Measurements from ENCODE around the gene CPSF3. TPM values are rescaled to one million over a fixed set of nuclear protein-coding genes. Genes with fewer than 3 reads are reported as not detected.

CPSF3 gene
- total RNA-seq, 2 donors from 2014 or later = 75.0 to 85.2 TPM

- TF ChIP-seq, protein P1, sequence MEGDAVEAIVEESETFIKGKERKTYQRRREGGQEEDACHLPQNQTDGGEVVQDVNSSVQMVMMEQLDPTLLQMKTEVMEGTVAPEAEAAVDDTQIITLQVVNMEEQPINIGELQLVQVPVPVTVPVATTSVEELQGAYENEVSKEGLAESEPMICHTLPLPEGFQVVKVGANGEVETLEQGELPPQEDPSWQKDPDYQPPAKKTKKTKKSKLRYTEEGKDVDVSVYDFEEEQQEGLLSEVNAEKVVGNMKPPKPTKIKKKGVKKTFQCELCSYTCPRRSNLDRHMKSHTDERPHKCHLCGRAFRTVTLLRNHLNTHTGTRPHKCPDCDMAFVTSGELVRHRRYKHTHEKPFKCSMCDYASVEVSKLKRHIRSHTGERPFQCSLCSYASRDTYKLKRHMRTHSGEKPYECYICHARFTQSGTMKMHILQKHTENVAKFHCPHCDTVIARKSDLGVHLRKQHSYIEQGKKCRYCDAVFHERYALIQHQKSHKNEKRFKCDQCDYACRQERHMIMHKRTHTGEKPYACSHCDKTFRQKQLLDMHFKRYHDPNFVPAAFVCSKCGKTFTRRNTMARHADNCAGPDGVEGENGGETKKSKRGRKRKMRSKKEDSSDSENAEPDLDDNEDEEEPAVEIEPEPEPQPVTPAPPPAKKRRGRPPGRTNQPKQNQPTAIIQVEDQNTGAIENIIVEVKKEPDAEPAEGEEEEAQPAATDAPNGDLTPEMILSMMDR (conservative IDR thresholded peaks at IDR 0.05) = no peak
- H3K27ac Mint-ChIP-seq = no peak overlapping the region
- no peaks in the 10 kb centered on the region for H3K9me3 ChIP-seq (ENCODE audit: control insufficient read depth, low read length)
- no peak overlapping the region for H3K4me3 ChIP-seq (ENCODE audit: low read length)
- no peak overlapping the region for H3K4me3 Mint-ChIP-seq
- H3K4me1 Mint-ChIP-seq = no peaks in the 10 kb centered on the region
- H3K27ac ChIP-seq (ENCODE audit: low read depth, low read length) = no peak overlapping the region
- DNase-seq = no peak
- WGBS, 2 experiments (ENCODE audit: insufficient coverage in 1 of 2, insufficient read length in 1 of 2) = 97% methylated on average over 2 of the region's 5 CpGs; no CpG with 5 or more reads in 1 of the 2 experiments
- H3K9me3 Mint-ChIP-seq = no peaks in the 10 kb centered on the region
- peaks cover 44% of the 10 kb centered on the region for H3K36me3 Mint-ChIP-seq (ENCODE audit: low read depth)
- H3K36me3 ChIP-seq (ENCODE audit: control insufficient read depth, insufficient read depth, low read length) = peaks cover 55% of the 10 kb centered on the region
- no peaks in the 10 kb centered on the region for H3K27me3 Mint-ChIP-seq (ENCODE audit: insufficient read depth)
- H3K27me3 ChIP-seq (ENCODE audit: control insufficient read depth, insufficient read depth, low read length, poor library complexity, severe bottlenecking) = no peaks in the 10 kb centered on the region
- H3K9ac ChIP-seq (ENCODE audit: extremely low read depth, low read length, poor library complexity, severe bottlenecking) = no peak overlapping the region
- H3K4me1 ChIP-seq (ENCODE audit: control insufficient read depth, insufficient read depth, low read length) = peaks cover 5% of the 10 kb centered on the region
These were observed 5.6 kb downstream of the CPSF3 start for GRCh38 chr2:9428965-9429577.

GRCh38 chr2:9430316-9431293 is 7.2 kb downstream of the CPSF3 start:
- no peaks in the 10 kb centered on the region for H3K4me1 ChIP-seq (ENCODE audit: control insufficient read depth, insufficient read depth, low read length)
- H3K36me3 ChIP-seq (ENCODE audit: control insufficient read depth, insufficient read depth, low read length) = peaks cover 65% of the 10 kb centered on the region
- H3K27me3 Mint-ChIP-seq (ENCODE audit: insufficient read depth) = no peaks in the 10 kb centered on the region

DNA sequence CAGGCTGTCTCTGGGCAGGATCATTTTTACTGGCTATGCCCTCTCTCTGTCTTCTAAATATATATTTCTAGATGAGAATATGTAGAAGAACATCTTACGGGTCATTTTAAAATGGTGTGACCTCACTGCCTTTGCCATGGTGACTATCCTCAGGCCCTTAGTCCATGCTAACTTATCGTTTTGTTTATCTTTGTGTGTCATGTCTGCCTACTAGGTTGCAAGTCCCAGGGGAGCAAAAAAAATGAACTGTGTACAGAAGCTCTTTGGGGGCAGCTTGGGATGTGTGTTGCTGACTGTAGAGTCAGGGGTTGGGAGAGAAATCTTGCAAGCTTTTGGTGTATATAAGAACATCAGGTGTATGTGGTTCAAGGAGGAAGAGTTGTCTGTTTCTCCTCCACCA is 11.0 kb downstream of the CPSF3 start:
- no peaks in the 10 kb centered on the region for H3K4me1 Mint-ChIP-seq
- H3K9ac ChIP-seq (ENCODE audit: extremely low read depth, low read length, poor library complexity, severe bottlenecking) = no peak overlapping the region
- H3K27me3 ChIP-seq (ENCODE audit: control insufficient read depth, insufficient read depth, low read length, poor library complexity, severe bottlenecking) = no peaks in the 10 kb centered on the region
- peaks cover 79% of the 10 kb centered on the region for H3K36me3 Mint-ChIP-seq (ENCODE audit: low read depth)
- no peak overlapping the region for H3K4me3 Mint-ChIP-seq
- no peaks in the 10 kb centered on the region for H3K9me3 ChIP-seq (ENCODE audit: control insufficient read depth, low read length)
- WGBS, 2 experiments (ENCODE audit: insufficient coverage in 1 of 2, insufficient read length in 1 of 2) = 93 to 100% methylated on average over 2 of the region's 2 CpGs
- H3K27ac Mint-ChIP-seq = no peak overlapping the region
- H3K4me1 ChIP-seq (ENCODE audit: control insufficient read depth, insufficient read depth, low read length) = no peaks in the 10 kb centered on the region
- no peak overlapping the region for H3K4me3 ChIP-seq (ENCODE audit: low read length)
- peaks cover 84% of the 10 kb centered on the region for H3K36me3 ChIP-seq (ENCODE audit: control insufficient read depth, insufficient read depth, low read length)
- TF ChIP-seq, protein P1 (conservative IDR thresholded peaks at IDR 0.05) = no peak
- DNase-seq = no peak
- no peaks in the 10 kb centered on the region for H3K9me3 Mint-ChIP-seq
- no peaks in the 10 kb centered on the region for H3K27me3 Mint-ChIP-seq (ENCODE audit: insufficient read depth)
- H3K27ac ChIP-seq (ENCODE audit: low read depth, low read length) = no peak overlapping the region

More at GRCh38 chr2:9430316-9431293, 7.2 kb downstream of the CPSF3 start:
- Mint-ChIP-seq H3K4me1 (no peaks in the 10 kb centered on the region), H3K4me3 (no peak overlapping the region), H3K36me3 (ENCODE audit: low read depth) (peaks cover 55% of the 10 kb centered on the region), H3K27ac (no peak overlapping the region), H3K9me3 (no peaks in the 10 kb centered on the region)
- Histone ChIP-seq H3K9ac (ENCODE audit: extremely low read depth, low read length, poor library complexity, severe bottlenecking) (no peak overlapping the region), H3K27ac (ENCODE audit: low read depth, low read length) (no peak overlapping the region), H3K27me3 (ENCODE audit: control insufficient read depth, insufficient read depth, low read length, poor library complexity, severe bottlenecking) (no peaks in the 10 kb centered on the region), H3K4me3 (ENCODE audit: low read length) (no peak overlapping the region), H3K9me3 (ENCODE audit: control insufficient read depth, low read length) (no peaks in the 10 kb centered on the region)
- TF ChIP-seq, protein P1 (conservative IDR thresholded peaks at IDR 0.05) = no peak
- DNase-seq = no peak
- 95% methylated on average over 2 of the region's 2 CpGs; no CpG with 5 or more reads in 1 of the 2 experiments for WGBS, 2 experiments (ENCODE audit: insufficient coverage in 1 of 2, insufficient read length in 1 of 2)

All from endodermal cell (in vitro differentiated cells).